BLaER1 (cell line): ENCODE measurements around the gene IGFBP1.
"Not testable (repeated sequence)": the region's sequence is repeated elsewhere in the genome, so short reads cannot be mapped to it uniquely, and the experiment has no call there.

Experiments used
- H3K27ac ChIP-seq: shearing (Covaris generic); formaldehyde crosslinking; 2 replicates; pipeline ENCODE4 v1.8.1; 2022
- H3K27me3 ChIP-seq: shearing (Covaris generic); formaldehyde crosslinking; 2 replicates; pipeline ENCODE4 v1.8.1; 2022
- H3K36me3 ChIP-seq: shearing (Covaris generic); formaldehyde crosslinking; 2 replicates; pipeline ENCODE4 v1.8.1; 2022
- H3K4me1 ChIP-seq: shearing (Covaris generic); formaldehyde crosslinking; 2 replicates; pipeline ENCODE4 v1.8.1; 2022
- H3K4me2 ChIP-seq: shearing (Covaris generic); formaldehyde crosslinking; 2 replicates; pipeline ENCODE4 v1.8.1; 2022
- H3K4me3 ChIP-seq: shearing (Covaris generic); formaldehyde crosslinking; 2 replicates; pipeline ENCODE4 v1.8.1; 2022
- H3K9ac ChIP-seq: shearing (Covaris generic); formaldehyde crosslinking; 2 replicates; pipeline ENCODE4 v1.8.1; 2022
- H3K9me3 ChIP-seq: shearing (Covaris generic); formaldehyde crosslinking; 2 replicates; pipeline ENCODE4 v1.8.1; 2022
- H4K20me1 ChIP-seq: shearing (Covaris generic); formaldehyde crosslinking; 2 replicates; pipeline ENCODE4 v1.8.1; 2022
- Cebpa-rat ChIP-seq: shearing (Covaris generic); IDR thresholded peaks from 2 replicates; pipeline ENCODE4 v1.8.1; 2022

IGFBP1 gene

DNA sequence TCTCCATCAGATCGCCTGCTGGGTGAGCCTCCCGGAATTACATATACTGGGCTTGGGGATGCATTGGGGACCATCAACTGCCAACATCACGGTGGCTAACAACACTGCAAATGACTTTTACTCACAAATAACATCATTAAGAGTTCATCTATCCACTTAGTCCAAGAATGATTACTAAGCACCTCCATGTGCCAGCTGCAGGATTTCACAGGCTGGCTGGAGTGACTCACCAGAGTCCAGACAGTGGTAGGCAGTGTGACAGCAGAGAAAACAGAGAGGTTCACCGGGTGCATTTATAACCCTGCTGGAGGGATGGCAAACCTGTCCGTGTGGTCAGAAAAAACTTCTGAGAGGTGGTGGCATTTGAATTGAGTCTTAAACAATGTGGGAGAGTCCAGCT is 36.0 kb downstream of the IGFBP1 start:
- H3K27ac ChIP-seq, result no peak overlapping the region
- H3K9ac ChIP-seq, result no peak overlapping the region
- peaks cover 8% of the 10 kb centered on the region; the same call in 1 of the 2 replicates for H4K20me1 ChIP-seq
- no peaks in the 10 kb centered on the region for H3K36me3 ChIP-seq
- no peaks in the 10 kb centered on the region; the same call in 1 of the 2 replicates for H3K9me3 ChIP-seq
- H3K4me1 ChIP-seq, result peaks cover 22% of the 10 kb centered on the region
- H3K4me3 ChIP-seq, result no peak overlapping the region
- H3K27me3 ChIP-seq, result peaks cover 39% of the 10 kb centered on the region
- no peak for TF ChIP-seq Cebpa-rat
- no peak overlapping the region for H3K4me2 ChIP-seq

DNA sequence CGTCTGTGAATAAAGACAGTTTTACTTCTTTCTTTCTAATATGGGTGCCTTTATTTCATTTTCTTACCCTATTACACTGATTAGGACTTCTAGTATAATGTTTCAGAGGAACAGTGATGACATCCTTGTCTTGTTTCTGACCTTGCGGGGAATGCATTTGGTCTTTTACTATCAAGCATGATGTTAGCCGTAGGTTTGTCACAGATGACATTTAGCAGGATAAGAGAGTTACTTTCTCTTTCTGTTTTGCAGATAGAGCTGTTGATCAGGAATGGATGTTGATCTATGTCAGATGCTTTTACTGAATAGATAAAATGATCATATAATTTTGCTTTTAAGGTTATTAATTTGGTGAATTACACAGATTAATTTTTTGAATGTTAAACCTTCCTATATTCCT is 39.4 kb downstream of the IGFBP1 start:
- Histone ChIP-seq H3K4me1 (peaks cover 3% of the 10 kb centered on the region), H3K9ac (no peak overlapping the region), H3K36me3 (no peaks in the 10 kb centered on the region), H3K4me2 (no peak overlapping the region), H3K9me3 (no peaks in the 10 kb centered on the region), H3K27ac (no peak overlapping the region), H3K27me3 (peaks cover 5% of the 10 kb centered on the region), H4K20me1 (no peaks in the 10 kb centered on the region), H3K4me3 (no peak overlapping the region)
- no peak for TF ChIP-seq Cebpa-rat

DNA sequence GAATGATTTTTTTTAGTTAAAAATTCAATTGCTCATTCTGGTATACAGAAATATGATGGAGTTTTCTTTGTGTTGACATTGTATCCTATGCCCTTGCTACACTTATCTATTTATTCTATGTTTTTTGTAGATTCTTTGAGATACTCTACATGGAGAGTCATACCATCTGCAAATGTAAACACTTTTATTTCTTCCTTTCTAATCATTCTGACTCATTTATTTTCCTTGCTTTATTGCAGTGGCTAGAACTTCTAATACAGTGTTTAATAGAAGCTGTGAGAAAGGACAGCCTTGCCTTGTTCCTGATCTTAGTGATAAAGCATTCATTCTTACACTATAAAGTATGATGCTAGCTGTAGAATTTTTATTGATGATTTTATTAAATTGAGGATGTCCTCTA is 42.7 kb downstream of the IGFBP1 start:
- no peak for TF ChIP-seq Cebpa-rat
- Histone ChIP-seq H3K36me3 (no peaks in the 10 kb centered on the region), H3K27ac (no peak overlapping the region), H3K27me3 (no peaks in the 10 kb centered on the region), H3K4me3 (no peak overlapping the region), H3K4me1 (no peaks in the 10 kb centered on the region), H3K9ac (no peak overlapping the region), H3K4me2 (no peak overlapping the region), H3K9me3 (no peaks in the 10 kb centered on the region), H4K20me1 (no peaks in the 10 kb centered on the region)

DNA sequence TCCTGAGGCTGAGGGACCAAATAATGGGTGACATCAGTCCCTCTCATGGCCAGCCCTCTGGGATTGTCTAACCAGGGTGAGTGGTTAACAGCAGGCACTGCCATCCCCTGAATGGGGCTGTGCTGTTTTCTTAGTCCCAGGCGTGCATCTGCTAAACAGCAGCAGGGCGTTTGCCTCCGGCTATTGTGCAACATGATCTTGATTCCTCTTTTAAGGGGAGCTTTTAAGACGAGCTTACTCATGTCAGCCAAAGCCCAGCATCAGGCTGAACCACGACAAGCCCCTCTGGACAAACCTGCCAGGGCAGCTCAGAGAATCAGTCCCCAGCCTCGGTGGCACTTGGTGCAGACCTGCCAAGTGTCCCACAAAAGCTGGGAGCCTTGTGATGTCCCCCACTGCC is 49.0 kb downstream of the IGFBP1 start:
- Histone ChIP-seq H3K27me3 (no peaks in the 10 kb centered on the region), H4K20me1 (no peaks in the 10 kb centered on the region), H3K4me2 (no peak overlapping the region), H3K4me1 (peaks cover 8% of the 10 kb centered on the region; the same call in 1 of the 2 replicates), H3K27ac (no peak overlapping the region), H3K4me3 (no peak overlapping the region), H3K36me3 (no peaks in the 10 kb centered on the region), H3K9ac (no peak overlapping the region), H3K9me3 (peaks cover 7% of the 10 kb centered on the region; the same call in 1 of the 2 replicates)
- TF ChIP-seq Cebpa-rat, result 0 out of 2 replicates have a peak, but pooled peaks have one; percentile 26

DNA sequence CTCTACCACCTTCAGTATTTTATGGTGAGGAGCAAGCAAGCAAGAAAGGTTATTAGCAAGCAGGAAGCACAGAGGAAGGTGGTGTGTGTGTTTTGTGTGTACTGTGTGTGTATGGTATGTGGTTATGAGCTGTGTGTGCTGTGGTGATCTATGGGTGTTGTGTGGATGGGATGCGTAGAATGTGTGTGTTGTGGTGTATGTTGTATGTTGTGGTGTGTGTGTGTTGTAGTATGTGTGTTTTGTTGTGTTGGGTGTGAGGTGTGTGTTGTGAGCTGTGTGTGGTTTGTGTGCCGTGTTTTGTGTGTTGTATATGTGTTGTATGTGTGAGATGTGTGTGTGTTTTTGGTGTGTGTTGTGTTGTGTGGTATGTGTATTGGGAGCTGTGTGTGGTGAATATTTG is 49.6 kb downstream of the IGFBP1 start:
- TF ChIP-seq Cebpa-rat, result no peak
- no peak overlapping the region for H3K27ac ChIP-seq
- H3K27me3 ChIP-seq, result no peaks in the 10 kb centered on the region
- no peak overlapping the region for H3K9ac ChIP-seq
- no peaks in the 10 kb centered on the region for H4K20me1 ChIP-seq
- H3K4me1 ChIP-seq, result peaks cover 8% of the 10 kb centered on the region; the same call in 1 of the 2 replicates
- H3K9me3 ChIP-seq, result peaks cover 7% of the 10 kb centered on the region; the same call in 1 of the 2 replicates
- H3K4me2 ChIP-seq, result no peak overlapping the region
- H3K36me3 ChIP-seq, result no peaks in the 10 kb centered on the region
- H3K4me3 ChIP-seq, result no peak overlapping the region

DNA sequence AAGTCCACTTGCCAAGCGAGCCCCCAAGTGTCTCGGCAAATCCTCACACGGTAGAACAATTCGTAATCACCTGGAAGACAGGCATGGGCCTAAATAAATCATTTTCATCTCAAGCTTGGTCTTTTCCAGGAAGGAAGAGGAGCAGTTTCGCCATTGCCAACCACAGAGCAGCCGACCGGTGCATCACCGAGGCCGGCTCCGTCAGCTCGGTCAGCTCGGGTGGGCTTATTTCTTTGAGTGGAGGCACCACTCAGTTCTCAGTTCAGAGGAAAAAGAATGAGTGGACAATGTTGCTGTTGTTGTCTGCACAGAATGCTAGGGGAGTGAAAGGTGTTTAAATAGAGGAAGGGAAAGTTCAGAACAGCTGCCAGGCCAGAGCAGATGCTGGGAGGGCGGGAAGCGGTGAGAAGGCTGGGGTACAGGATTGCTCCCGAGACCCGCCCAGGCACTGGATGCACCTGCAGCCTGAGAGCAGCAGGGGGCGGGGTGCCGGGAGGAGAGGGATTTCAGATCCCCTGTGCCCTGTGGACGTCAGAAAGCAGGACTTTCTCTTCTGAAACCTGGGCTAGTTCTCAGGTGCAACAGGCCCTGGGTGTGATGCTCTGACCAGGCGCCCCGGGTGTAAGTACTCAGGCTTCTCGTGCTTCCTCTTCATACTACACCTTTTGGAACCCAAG is 50.5 kb downstream of the IGFBP1 start:
- H3K27ac ChIP-seq, result no peak overlapping the region
- H3K9me3 ChIP-seq, result peaks cover 7% of the 10 kb centered on the region; the same call in 1 of the 2 replicates
- no peak overlapping the region for H3K9ac ChIP-seq
- no peak overlapping the region for H3K4me3 ChIP-seq
- no peak for TF ChIP-seq Cebpa-rat
- H3K4me2 ChIP-seq, result no peak overlapping the region
- H3K4me1 ChIP-seq, result peaks cover 8% of the 10 kb centered on the region; the same call in 1 of the 2 replicates
- H4K20me1 ChIP-seq, result no peaks in the 10 kb centered on the region
- H3K36me3 ChIP-seq, result no peaks in the 10 kb centered on the region
- H3K27me3 ChIP-seq, result no peaks in the 10 kb centered on the region

DNA sequence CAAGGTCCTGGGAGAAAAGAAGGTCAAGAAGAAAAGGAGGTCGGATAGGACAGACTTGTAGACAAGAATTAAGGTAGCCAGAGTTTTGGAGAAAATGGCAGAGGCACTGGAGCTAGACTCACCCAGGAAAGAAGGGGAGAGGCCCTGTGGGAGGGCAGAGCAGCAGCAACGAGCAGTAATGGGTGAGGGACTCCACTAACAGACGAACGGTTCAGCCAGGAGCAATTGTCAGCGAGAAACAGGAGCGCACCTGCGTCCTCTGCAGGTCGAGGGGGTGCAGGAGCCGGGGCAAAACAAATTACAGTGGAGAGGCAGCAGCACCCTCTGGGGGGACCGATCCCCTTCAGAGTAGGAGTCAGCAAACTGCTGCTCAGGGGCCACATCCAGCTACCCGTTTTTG is 51.3 kb downstream of the IGFBP1 start:
- H3K4me1 ChIP-seq, result peaks cover 8% of the 10 kb centered on the region; the same call in 1 of the 2 replicates
- no peaks in the 10 kb centered on the region for H3K27me3 ChIP-seq
- no peak overlapping the region for H3K4me3 ChIP-seq
- no peak overlapping the region for H3K27ac ChIP-seq
- no peak overlapping the region for H3K9ac ChIP-seq
- no peak for TF ChIP-seq Cebpa-rat
- H4K20me1 ChIP-seq, result no peaks in the 10 kb centered on the region
- no peak overlapping the region for H3K4me2 ChIP-seq
- no peaks in the 10 kb centered on the region for H3K36me3 ChIP-seq
- H3K9me3 ChIP-seq, result peaks cover 7% of the 10 kb centered on the region; the same call in 1 of the 2 replicates

DNA sequence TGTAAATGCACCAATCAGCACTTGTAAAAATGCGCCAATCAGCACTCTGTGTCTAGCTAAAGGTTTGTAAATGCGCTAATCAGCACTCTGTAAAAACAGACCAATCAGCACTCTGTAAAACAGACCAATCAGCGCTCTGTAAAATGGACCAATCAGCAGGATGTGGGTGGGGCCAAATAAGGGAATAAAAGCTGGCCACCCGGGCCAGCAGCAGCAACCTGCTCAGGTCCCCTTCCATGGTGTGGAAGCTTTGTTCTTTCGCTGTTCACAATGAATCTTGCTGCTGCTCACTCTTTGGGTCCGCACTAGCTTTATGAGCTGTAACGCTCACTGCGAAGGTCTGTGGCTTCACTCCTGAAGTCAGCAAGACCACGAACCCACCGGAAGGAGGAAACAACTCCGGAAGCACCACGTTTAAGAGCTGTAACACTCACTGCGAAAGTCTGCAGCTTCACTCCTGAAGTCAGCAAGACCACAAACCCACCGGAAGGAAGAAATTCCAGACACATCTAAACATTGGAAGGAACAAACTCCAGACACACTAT is 52.0 kb downstream of the IGFBP1 start:
- H3K27me3 ChIP-seq, H3K4me1 ChIP-seq, H3K27ac ChIP-seq, H3K36me3 ChIP-seq, H4K20me1 ChIP-seq, H3K9me3 ChIP-seq, H3K9ac ChIP-seq: not testable (repeated sequence)
- Histone ChIP-seq H3K4me2 (peak overlapping the region; percentile 49), H3K4me3 (peak overlapping the region; percentile 13; the same call in 1 of the 2 replicates)

DNA sequence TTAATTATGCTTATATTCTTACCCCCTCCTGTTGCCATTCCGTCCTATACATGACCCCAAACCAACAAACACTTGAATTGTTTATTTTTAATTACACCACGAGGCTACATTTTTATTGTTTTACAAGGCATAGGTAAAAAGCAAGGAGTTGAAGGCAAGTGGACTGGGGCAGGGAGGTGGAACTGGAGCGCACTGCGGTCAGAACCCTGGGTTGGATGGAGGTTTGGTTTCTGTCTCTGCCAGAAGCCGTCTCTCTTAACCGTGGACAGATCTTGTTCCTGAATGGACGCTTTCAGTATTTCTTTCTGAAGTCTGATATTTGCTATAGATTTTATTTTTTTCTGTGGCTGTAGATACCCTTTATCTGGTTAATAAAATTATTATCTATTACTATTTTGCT is 52.7 kb downstream of the IGFBP1 start:
- no peaks in the 10 kb centered on the region for H4K20me1 ChIP-seq
- H3K27ac ChIP-seq, result no peak overlapping the region
- TF ChIP-seq Cebpa-rat, result no peak

More for the DNA sequence above, 52.7 kb downstream of the IGFBP1 start:
- H3K4me2 ChIP-seq, result peak overlapping the region; percentile 49
- no peak overlapping the region for H3K9ac ChIP-seq
- H3K4me1 ChIP-seq, result peaks cover 8% of the 10 kb centered on the region; the same call in 1 of the 2 replicates
- peak overlapping the region; percentile 13; the same call in 1 of the 2 replicates for H3K4me3 ChIP-seq
- no peaks in the 10 kb centered on the region for H3K27me3 ChIP-seq
- no peaks in the 10 kb centered on the region for H3K36me3 ChIP-seq
- H3K9me3 ChIP-seq, result peaks cover 7% of the 10 kb centered on the region; the same call in 1 of the 2 replicates
